Epithelial cell of proximal tubule (primary cell): ENCODE data around the gene CNIH3. TPM values are rescaled to one million over a fixed set of nuclear protein-coding genes. Genes with fewer than 3 reads are reported as not detected.

Experiments used
- DNase-seq: peaks from one replicate; pipeline ENCODE4 v3.0.0-alpha.2; 2011; ENCODE audit warnings: low read depth
- H3K4me3 ChIP-seq: 2 replicates; pipeline ENCODE4 v1.5.1; 2011; ENCODE audit warnings: low read depth, mild to moderate bottlenecking, low read length
- CTCF ChIP-seq: conservative IDR thresholded peaks from 2 replicates; pipeline ENCODE4 v1.5.1; 2012; ENCODE audit warnings: low read depth, mild to moderate bottlenecking, low read length
- total RNA-seq: library from RNA; depleted of rRNA; stranded (reverse); fragments of >200 nt; gene quantifications from 2 replicates; pipeline ENCODE4 v1.2.3, GENCODE V29; 2015

CNIH3 gene
- total RNA-seq, 1 donor from 2014 or later = 1.4 TPM

- DNase-seq = no peak
- H3K4me3 ChIP-seq = no peak overlapping the region
- no peak for TF ChIP-seq CTCF
Observed at GRCh38 chr1:224632381-224632871, 16.3 kb downstream of the CNIH3 start.

GRCh38 chr1:224632921-224633321, 16.8 kb downstream of the CNIH3 start:
- no peak for DNase-seq
- no peak for TF ChIP-seq CTCF
- H3K4me3 ChIP-seq = no peak overlapping the region

- no peak overlapping the region for H3K4me3 ChIP-seq
- no peak for DNase-seq
- TF ChIP-seq CTCF = no peak
Observed at GRCh38 chr1:224635356-224635755, 19.2 kb downstream of the CNIH3 start.

- no peak for TF ChIP-seq CTCF
- DNase-seq = no peak
- no peak overlapping the region for H3K4me3 ChIP-seq
Observed at GRCh38 chr1:224637515-224637914, 21.4 kb downstream of the CNIH3 start.

- no peak for TF ChIP-seq CTCF
- no peak overlapping the region for H3K4me3 ChIP-seq
- no peak for DNase-seq
Observed at GRCh38 chr1:224637936-224638335, 21.8 kb downstream of the CNIH3 start.

GRCh38 chr1:224639426-224639975, 23.4 kb downstream of the CNIH3 start:
- TF ChIP-seq CTCF = no peak
- no peak for DNase-seq
- no peak overlapping the region for H3K4me3 ChIP-seq

GRCh38 chr1:224640018-224640417, 23.9 kb downstream of the CNIH3 start:
- TF ChIP-seq CTCF = no peak
- DNase-seq = no peak
- H3K4me3 ChIP-seq = no peak overlapping the region
